Gastroesophageal sphincter (tissue), 4 donors: ENCODE data around the gene RNF227. TPM values are rescaled to one million over a fixed set of nuclear protein-coding genes. Genes with fewer than 3 reads are reported as not detected.

ENCODE experiments used
- ATAC-seq: fragments of 150-250 bp; one replicate; pipeline ENCODE4 v1.9.1; 2016; ENCODE audit warnings: mild to moderate bottlenecking, moderate library complexity
- H3K27ac ChIP-seq, 4 donors: fragments of 200-600 bp; sonication (generic) in 3 of 4; 1 replicate in 3 of 4; 2 replicates in 1 of 4; pipeline ENCODE4 v1.5.1; 2016 to 2019
- H3K27me3 ChIP-seq: fragments of 200-600 bp; sonication (generic); one replicate; pipeline ENCODE4 v1.5.1; 2019
- H3K36me3 ChIP-seq, 2 donors: fragments of 200-600 bp; sonication (generic); one replicate each; pipeline ENCODE4 v1.5.1; 2019; ENCODE audit warnings: control low read depth in 1 of 2
- H3K4me1 ChIP-seq, 3 donors: fragments of 200-600 bp; sonication (generic); 1 replicate in 2 of 3; 2 replicates in 1 of 3; pipeline ENCODE4 v1.5.1; 2016 to 2019; ENCODE audit warnings: control low read depth in 2 of 3
- H3K4me3 ChIP-seq, 2 donors: fragments of 200-600 bp; sonication (generic); one replicate each; pipeline ENCODE4 v1.5.1; 2019; ENCODE audit warnings: mild to moderate bottlenecking in 1 of 2, moderate library complexity in 1 of 2
- H3K9me3 ChIP-seq, 3 donors: fragments of 200-600 bp; sonication (generic); one replicate each; pipeline ENCODE4 v1.5.1; 2017 to 2019; ENCODE audit warnings: control low read depth in 2 of 3
- CTCF ChIP-seq, 4 experiments: fragments of 200-600 bp in 2 of 4; fragments of 450-650 bp in 2 of 4; sonication (generic) in 1 of 4; IDR thresholded peaks; one replicate each; pipeline ENCODE4 v1.5.1; 2017 to 2019; ENCODE audit warnings: antibody characterized with exemption in 4 of 4, mild to moderate bottlenecking in 2 of 4, moderate library complexity in 2 of 4
- EP300 ChIP-seq: sonication (generic); formaldehyde crosslinking; IDR thresholded peaks from one replicate; pipeline ENCODE4 v1.6.1; 2017; ENCODE audit warnings: antibody characterized with exemption, mild to moderate bottlenecking
- POLR2A ChIP-seq, 2 donors: fragments of 450-650 bp; IDR thresholded peaks; one replicate each; pipeline ENCODE4 v1.6.1; 2017; ENCODE audit warnings: antibody characterized with exemption in 2 of 2, mild to moderate bottlenecking in 2 of 2, moderate library complexity in 1 of 2
- POLR2AphosphoS5 ChIP-seq: sonication (generic); formaldehyde crosslinking; IDR thresholded peaks from one replicate; pipeline ENCODE4 v1.6.1; 2017; ENCODE audit warnings: antibody characterized with exemption
- whole genome bisulfite sequencing, 2 donors: methylation state at CpG; one replicate each; pipeline ENCODE4 v1.1.5; 2018; ENCODE audit warnings: low coverage in 1 of 2; 5-methylcytosine and 5-hydroxymethylcytosine counted together
- total RNA-seq, 4 donors: library from RNA; depleted of rRNA; stranded (reverse); fragments of >200 nt; gene quantifications; one replicate each; pipeline ENCODE4 v1.1.0, GENCODE V29; 2016

Gene RNF227
- total RNA-seq, 4 donors from 2014 or later, result 1.6 to 5.4 (median 2.1) TPM

GRCh38 chr17:7887038-7887481, 29.0 kb downstream of the RNF227 start:
- 4 to 6% methylated on average over 8 of the region's 8 CpGs for WGBS, 2 donors
- ATAC-seq, result no peak
- H3K4me1 ChIP-seq, result peaks cover 6 to 81% (median 43%) of the 10 kb centered on the region in 3 donors

GRCh38 chr17:7886227-7887037, 29.7 kb downstream of the RNF227 start:
- H3K4me1 ChIP-seq, result peaks cover 6 to 87% (median 48%) of the 10 kb centered on the region in 3 donors
- 0 to 2% methylated on average over 1 to 13 of the region's 30 CpGs for WGBS, 2 donors

More at GRCh38 chr17:7887038-7887481, 29.0 kb downstream of the RNF227 start:
- Histone ChIP-seq H3K27ac (peak overlapping the region; percentile 59 to 97 (median 91)), H3K27me3 (no peaks in the 10 kb centered on the region), H3K9me3 (no peaks in the 10 kb centered on the region), H3K4me3 (peak overlapping the region; percentile 4 to 67), H3K36me3 (peaks cover 0 to 15% of the 10 kb centered on the region in 2 donors)
- TF ChIP-seq EP300 (no peak), POLR2A (IDR thresholded peaks at IDR 0.05) (no peak), POLR2AphosphoS5 (no peak), CTCF (IDR thresholded peaks at IDR 0.05) (no peak)

GRCh38 chr17:7885367-7886226, 30.5 kb downstream of the RNF227 start:
- no peak for ATAC-seq
- H3K27me3 ChIP-seq, result no peaks in the 10 kb centered on the region
- no peaks in the 10 kb centered on the region for H3K9me3 ChIP-seq
- WGBS, 2 donors, result 0% methylated on average over 3 to 6 of the region's 64 CpGs
- peak overlapping the region; percentile 67 to 86 for H3K4me3 ChIP-seq
- TF ChIP-seq EP300, result no peak
- peak in 1 of 2 donors; percentile 6 for TF ChIP-seq POLR2A (IDR thresholded peaks at IDR 0.05)
- peaks cover 6 to 89% (median 48%) of the 10 kb centered on the region in 3 donors for H3K4me1 ChIP-seq
- peaks cover 0 to 6% of the 10 kb centered on the region in 2 donors for H3K36me3 ChIP-seq
- H3K27ac ChIP-seq, result peak overlapping the region; percentile 59 to 97 (median 91)

More at GRCh38 chr17:7886227-7887037, 29.7 kb downstream of the RNF227 start:
- no peaks in the 10 kb centered on the region for H3K27me3 ChIP-seq
- H3K36me3 ChIP-seq, result peaks cover 0 to 9% of the 10 kb centered on the region in 2 donors
- H3K9me3 ChIP-seq, result no peaks in the 10 kb centered on the region
- no peak for ATAC-seq
- H3K27ac ChIP-seq, result peak overlapping the region; percentile 59 to 97 (median 91)
- TF ChIP-seq POLR2A (IDR thresholded peaks at IDR 0.05) (no peak), CTCF (IDR thresholded peaks at IDR 0.05) (peak in 3 of 4 experiments; percentile 4 to 5 (median 5))
- H3K4me3 ChIP-seq, result peak overlapping the region; percentile 67 to 86

- H3K27ac ChIP-seq, result peak overlapping the region; percentile 65 to 97 (median 91)
- no peak for TF ChIP-seq POLR2AphosphoS5
- no peak for TF ChIP-seq CTCF (IDR thresholded peaks at IDR 0.05)
- TF ChIP-seq EP300, result no peak
- TF ChIP-seq POLR2A (IDR thresholded peaks at IDR 0.05), result no peak
- peak overlapping the region; percentile 67 to 86 for H3K4me3 ChIP-seq
- H3K27me3 ChIP-seq, result no peaks in the 10 kb centered on the region
- 0% methylated on average over 1 to 29 of the region's 100 CpGs for WGBS, 2 donors
- H3K4me1 ChIP-seq, result peaks cover 6 to 81% (median 44%) of the 10 kb centered on the region in 3 donors
- no peak for ATAC-seq
- H3K36me3 ChIP-seq, result peaks cover 0 to 11% of the 10 kb centered on the region in 2 donors
- H3K9me3 ChIP-seq, result no peaks in the 10 kb centered on the region
These were observed 31.3 kb downstream of the RNF227 start for GRCh38 chr17:7884581-7885366.
